SK-MEL-5 (cell line): ENCODE data around the gene BNC2. TPM values are rescaled to one million over a fixed set of nuclear protein-coding genes. Genes with fewer than 3 reads are reported as not detected.

Experiments used
- DNase-seq: peaks from one replicate; pipeline ENCODE4 v3.0.0-alpha.2; 2016; ENCODE audit warnings: low read depth, low spot score
- in situ Hi-C: cut with HindIII; loops from 2 replicates; pipeline ENCODE4 v1.10.0; 2016; ENCODE audit warnings: low sequenced_read_pairs, high pct_unique_total_duplicates, low pct_unique_long_range_greater_than_20kb
- total RNA-seq: library from RNA; depleted of rRNA; stranded (reverse); fragments of >200 nt; shearing (Covaris generic); gene quantifications from 2 replicates; pipeline ENCODE4 v1.2.3, GENCODE V29; 2014

Gene BNC2
- total RNA-seq, 1 experiment from 2014 or later, result 23.5 TPM

- in situ Hi-C loops, result no loop called here
- DNase-seq, result no peak
Observed at GRCh38 chr9:16873126-16873802, 2.8 kb upstream of the BNC2 start.

- in situ Hi-C loops, result no loop called here
- DNase-seq, result peak; percentile 28
Observed at GRCh38 chr9:16871336-16872151, 1.1 kb upstream of the BNC2 start.

- DNase-seq, result no peak
- in situ Hi-C loops, result no loop called here
Observed at GRCh38 chr9:16869882-16870595, 431 bp downstream of the BNC2 start.

- in situ Hi-C loops, result no loop called here
- peak; percentile 49 for DNase-seq
Observed at GRCh38 chr9:16869131-16869881, 1.2 kb downstream of the BNC2 start.

- no peak for DNase-seq
- in situ Hi-C loops, result no loop called here
Observed at GRCh38 chr9:16868701-16869100, 1.8 kb downstream of the BNC2 start.

GRCh38 chr9:16867576-16868311 lies 2.7 kb downstream of the BNC2 start:
- in situ Hi-C loops, result no loop called here
- DNase-seq, result peak; percentile 52

- DNase-seq, result peak; percentile 28
- in situ Hi-C loops, result no loop called here
Observed at GRCh38 chr9:16866587-16866986, 3.9 kb downstream of the BNC2 start.

GRCh38 chr9:16864649-16865434 lies 5.6 kb downstream of the BNC2 start:
- peak; percentile 44 for DNase-seq
- in situ Hi-C loops, result no loop called here

- in situ Hi-C loops, result no loop called here
- no peak for DNase-seq
Observed at GRCh38 chr9:16848179-16848578, 22.3 kb downstream of the BNC2 start.

- DNase-seq, result no peak
- in situ Hi-C loops, result no loop called here
Observed at GRCh38 chr9:16846986-16847385, 23.5 kb downstream of the BNC2 start.

- in situ Hi-C loops, result no loop called here
- no peak for DNase-seq
Observed at GRCh38 chr9:16846367-16846766, 24.1 kb downstream of the BNC2 start.

GRCh38 chr9:16834817-16835216 lies 35.7 kb downstream of the BNC2 start:
- no peak for DNase-seq
- in situ Hi-C loops, result no loop called here

- in situ Hi-C loops, result no loop called here
- no peak for DNase-seq
Observed at GRCh38 chr9:16833296-16833835, 37.1 kb downstream of the BNC2 start.

GRCh38 chr9:16832101-16832500 lies 38.4 kb downstream of the BNC2 start:
- in situ Hi-C loops, result no loop called here
- no peak for DNase-seq

GRCh38 chr9:16830806-16831205 lies 39.7 kb downstream of the BNC2 start:
- in situ Hi-C loops, result no loop called here
- no peak for DNase-seq
